GM19025 (cell line): Measurements from ENCODE around the gene PIK3R6.

Experiments used
- ATAC-seq: cut with Tn5 transposase; IDR thresholded peaks from one replicate; pipeline ENCODE4 v1.9.1; 2021; ENCODE audit warnings: mild to moderate bottlenecking, low read depth, moderate library complexity; ENCODE audit not compliant: unreplicated experiment

The PIK3R6 gene

GRCh38 chr17:8800656-8801055 lies 66.8 kb downstream of the PIK3R6 start:
- ATAC-seq: no peak

GRCh38 chr17:8799570-8800212 lies 67.8 kb downstream of the PIK3R6 start:
- ATAC-seq: no peak

- no peak for ATAC-seq
These were observed 68.5 kb downstream of the PIK3R6 start, which contains the start of gene MFSD6L for GRCh38 chr17:8798846-8799569. MFSD6L (minus strand) TSS chr17:8799365; CDS start chr17:8799120, 245 bp downstream.

GRCh38 chr17:8798176-8798845 lies 69.2 kb downstream of the PIK3R6 start:
- ATAC-seq: no peak

- ATAC-seq: no peak
These were observed 69.8 kb downstream of the PIK3R6 start for GRCh38 chr17:8797621-8798175.

GRCh38 chr17:8794636-8795035 lies 72.8 kb downstream of the PIK3R6 start:
- ATAC-seq: no peak

- ATAC-seq: no peak
These were observed 73.8 kb downstream of the PIK3R6 start for GRCh38 chr17:8793649-8794048.

GRCh38 chr17:8792646-8793045 lies 74.8 kb downstream of the PIK3R6 start:
- ATAC-seq: no peak

GRCh38 chr17:8791910-8792270 lies 75.6 kb downstream of the PIK3R6 start:
- ATAC-seq: no peak

GRCh38 chr17:8791248-8791909 lies 76.1 kb downstream of the PIK3R6 start:
- no peak for ATAC-seq

- ATAC-seq: no peak
These were observed 77.7 kb downstream of the PIK3R6 start for GRCh38 chr17:8789743-8790142.

GRCh38 chr17:8788998-8789397 lies 78.5 kb downstream of the PIK3R6 start:
- ATAC-seq: no peak

GRCh38 chr17:8785547-8786413 lies 81.7 kb downstream of the PIK3R6 start:
- ATAC-seq: no peak

- ATAC-seq: no peak
These were observed 85.3 kb downstream of the PIK3R6 start for GRCh38 chr17:8782176-8782575.

GRCh38 chr17:8781776-8782175 lies 85.7 kb downstream of the PIK3R6 start:
- no peak for ATAC-seq

- ATAC-seq: no peak
These were observed 90.6 kb downstream of the PIK3R6 start for GRCh38 chr17:8776881-8777280.

- no peak for ATAC-seq
These were observed 91.2 kb downstream of the PIK3R6 start for GRCh38 chr17:8776248-8776647.

GRCh38 chr17:8766731-8767130 lies 100.7 kb downstream of the PIK3R6 start:
- ATAC-seq: no peak

- no peak for ATAC-seq
These were observed 105.5 kb downstream of the PIK3R6 start for GRCh38 chr17:8762012-8762411.

GRCh38 chr17:8758137-8758596 lies 109.3 kb downstream of the PIK3R6 start, which contains the start of gene SPDYE4:
SPDYE4 (minus strand) TSS chr17:8758546; CDS start chr17:8758382, 164 bp downstream.
- no peak for ATAC-seq
